Spleen (tissue), 7 donors: Measurements from ENCODE around the gene PDE1C.

ENCODE experiments used
- POLR2A ChIP-seq, 3 donors: fragments of 450-650 bp; IDR thresholded peaks; one replicate each; pipeline ENCODE4 v1.5.1; 2017; ENCODE audit warnings: antibody characterized with exemption in 3 of 3, mild to moderate bottlenecking in 1 of 3
- TF ChIP-seq, protein P1 (sequence below), 11 experiments: fragments of 200-600 bp in 7 of 11; fragments of 450-650 bp in 4 of 11; sonication (generic) in 4 of 11; IDR thresholded peaks in 8 of 11; conservative IDR thresholded peaks in 3 of 11; 1 replicate in 7 of 11; 2 replicates in 4 of 11; pipeline versions ENCODE4 v1.4.0 to v1.8.0; 2016 to 2021; ENCODE audit warnings: antibody characterized with exemption in 11 of 11, inconsistent platforms in 4 of 11, mild to moderate bottlenecking in 1 of 11
- donor health status: DM: no; HTN: no; CAD: no; lungs with moderate emphysema.
- donor health status: DM: no; HTN: no; CAD: no.
- donor health status: DM: no; HTN: no; CAD: no.

DNA sequence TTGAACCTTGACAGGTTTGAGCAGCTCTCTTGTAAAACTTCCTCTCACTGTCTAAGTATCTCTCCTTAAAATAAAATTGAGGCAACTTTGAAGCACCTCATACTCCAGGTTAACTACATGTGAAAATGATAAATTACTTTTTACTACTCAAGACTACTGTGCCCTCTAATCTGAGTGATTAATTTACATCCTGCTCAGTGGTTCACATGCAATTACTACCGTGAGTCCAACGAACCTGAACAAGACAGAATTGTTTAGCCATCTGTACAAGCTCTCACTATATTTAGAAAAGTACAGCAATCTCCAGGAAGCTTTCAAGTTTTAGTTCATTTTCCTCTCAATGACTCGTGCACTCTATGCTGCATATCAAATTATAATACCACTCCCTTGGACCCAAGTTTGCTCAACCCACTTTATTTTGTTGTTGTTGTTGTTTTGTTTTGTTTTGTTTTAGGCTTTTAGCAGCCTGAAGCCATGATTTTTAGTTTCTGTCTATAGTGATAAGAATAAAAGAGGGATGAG, 21.2 kb downstream of the PDE1C start:
- TF ChIP-seq, protein P1, sequence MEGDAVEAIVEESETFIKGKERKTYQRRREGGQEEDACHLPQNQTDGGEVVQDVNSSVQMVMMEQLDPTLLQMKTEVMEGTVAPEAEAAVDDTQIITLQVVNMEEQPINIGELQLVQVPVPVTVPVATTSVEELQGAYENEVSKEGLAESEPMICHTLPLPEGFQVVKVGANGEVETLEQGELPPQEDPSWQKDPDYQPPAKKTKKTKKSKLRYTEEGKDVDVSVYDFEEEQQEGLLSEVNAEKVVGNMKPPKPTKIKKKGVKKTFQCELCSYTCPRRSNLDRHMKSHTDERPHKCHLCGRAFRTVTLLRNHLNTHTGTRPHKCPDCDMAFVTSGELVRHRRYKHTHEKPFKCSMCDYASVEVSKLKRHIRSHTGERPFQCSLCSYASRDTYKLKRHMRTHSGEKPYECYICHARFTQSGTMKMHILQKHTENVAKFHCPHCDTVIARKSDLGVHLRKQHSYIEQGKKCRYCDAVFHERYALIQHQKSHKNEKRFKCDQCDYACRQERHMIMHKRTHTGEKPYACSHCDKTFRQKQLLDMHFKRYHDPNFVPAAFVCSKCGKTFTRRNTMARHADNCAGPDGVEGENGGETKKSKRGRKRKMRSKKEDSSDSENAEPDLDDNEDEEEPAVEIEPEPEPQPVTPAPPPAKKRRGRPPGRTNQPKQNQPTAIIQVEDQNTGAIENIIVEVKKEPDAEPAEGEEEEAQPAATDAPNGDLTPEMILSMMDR (IDR thresholded peaks at IDR 0.05 in 8 of 11, conservative IDR thresholded peaks at IDR 0.05 in 3 of 11): no peak
- TF ChIP-seq POLR2A (IDR thresholded peaks at IDR 0.05): no peak
